Liver (tissue), 3 donors: ENCODE measurements around the gene RBX1.

ENCODE experiments used
- ATF3 ChIP-seq: IDR thresholded peaks from 2 replicates; pipeline ENCODE4 v1.6.1; 2016; ENCODE audit warnings: antibody characterized with exemption
- CTCF ChIP-seq: fragments of 150-350 bp; IDR thresholded peaks from 2 replicates; pipeline ENCODE4 v1.5.1; 2017; ENCODE audit warnings: improper control_type of control experiment, low read depth, low read length; ENCODE audit not compliant: missing input control
- EGR1 ChIP-seq, 2 donors: IDR thresholded peaks; 2 replicates each; pipeline ENCODE4 v1.6.1; 2016 to 2018; ENCODE audit warnings: antibody characterized with exemption in 2 of 2, low read depth in 2 of 2
- FOXA1 ChIP-seq: IDR thresholded peaks from 2 replicates; pipeline ENCODE4 v1.6.1; 2016; ENCODE audit warnings: antibody characterized with exemption
- GABPA ChIP-seq, 2 donors: IDR thresholded peaks in 1 of 2; conservative IDR thresholded peaks in 1 of 2; 2 replicates each; pipeline ENCODE4 v1.6.1; 2016; ENCODE audit warnings: antibody characterized with exemption in 2 of 2, mild to moderate bottlenecking in 1 of 2, moderate library complexity in 1 of 2
- JUND ChIP-seq, 2 donors: IDR thresholded peaks; 2 replicates each; pipeline ENCODE4 v1.6.1; 2016; ENCODE audit warnings: antibody characterized with exemption in 2 of 2
- MAX ChIP-seq: IDR thresholded peaks from 2 replicates; pipeline ENCODE4 v1.6.1; 2016; ENCODE audit warnings: antibody characterized with exemption
- NR2F2 ChIP-seq: IDR thresholded peaks from 2 replicates; pipeline ENCODE4 v1.6.1; 2016; ENCODE audit warnings: antibody characterized with exemption
- RAD21 ChIP-seq, 2 donors: IDR thresholded peaks; 2 replicates each; pipeline ENCODE4 v1.6.1; 2016; ENCODE audit warnings: antibody characterized with exemption in 2 of 2, mild to moderate bottlenecking in 2 of 2
- REST ChIP-seq: IDR thresholded peaks from 2 replicates; pipeline ENCODE4 v1.6.1; 2016; ENCODE audit warnings: antibody characterized with exemption, mild to moderate bottlenecking
- SP1 ChIP-seq: IDR thresholded peaks from 2 replicates; pipeline ENCODE4 v1.6.1; 2018; ENCODE audit warnings: antibody characterized with exemption, mild to moderate bottlenecking
- TAF1 ChIP-seq: conservative IDR thresholded peaks from 2 replicates; pipeline ENCODE4 v1.6.1; 2016; ENCODE audit warnings: antibody characterized with exemption, mild to moderate bottlenecking
- YY1 ChIP-seq: IDR thresholded peaks from 2 replicates; pipeline ENCODE4 v1.6.1; 2016; ENCODE audit warnings: antibody characterized with exemption, mild to moderate bottlenecking
- donor health status: healthy.
- donor health status: healthy.

- TF ChIP-seq CTCF (no peak), JUND (IDR thresholded peaks at IDR 0.05) (no peak), TAF1 (no peak), GABPA (IDR thresholded peaks at IDR 0.05 in 1 of 2, conservative IDR thresholded peaks at IDR 0.05 in 1 of 2) (no peak), YY1 (no peak), RAD21 (IDR thresholded peaks at IDR 0.05) (peak; percentile 6 to 32), REST (no peak), EGR1 (IDR thresholded peaks at IDR 0.05; ENCODE audit: low read depth in 2 of 2) (no peak), FOXA1 (no peak), NR2F2 (no peak), SP1 (peak; percentile 33), MAX (no peak), ATF3 (no peak)
These were observed 71.5 kb downstream of the RBX1 start for GRCh38 chr22:41022470-41023298.
